Duodenal mucosa (tissue), 2 donors: ENCODE measurements around the gene VSIG1.

ENCODE experiments used
- H3K27ac ChIP-seq: one replicate; pipeline ENCODE4 v1.7.0; 2013; ENCODE audit warnings: low read depth, low read length
- H3K27me3 ChIP-seq, 2 donors: one replicate each; pipeline ENCODE4 v1.7.0; 2013; ENCODE audit warnings: low read length in 2 of 2, control low read depth in 1 of 2; ENCODE audit not compliant: insufficient read depth in 2 of 2, control insufficient read depth in 1 of 2
- H3K36me3 ChIP-seq, 2 donors: one replicate each; pipeline ENCODE4 v1.7.0; 2013; ENCODE audit warnings: low read length in 2 of 2, control low read depth in 1 of 2; ENCODE audit not compliant: insufficient read depth in 2 of 2, control insufficient read depth in 1 of 2
- H3K4me1 ChIP-seq, 2 donors: one replicate each; pipeline ENCODE4 v1.7.0; 2013; ENCODE audit warnings: low read length in 2 of 2, control low read depth in 1 of 2; ENCODE audit not compliant: insufficient read depth in 2 of 2, control insufficient read depth in 1 of 2
- H3K4me3 ChIP-seq, 2 donors: one replicate each; pipeline ENCODE4 v1.7.0; 2013; ENCODE audit warnings: low read length in 2 of 2, low read depth in 1 of 2
- H3K9ac ChIP-seq, 2 donors: one replicate each; pipeline ENCODE4 v1.7.0; 2013; ENCODE audit warnings: low read length in 2 of 2, low read depth in 1 of 2
- H3K9me3 ChIP-seq, 2 donors: one replicate each; pipeline ENCODE4 v1.7.0; 2013; ENCODE audit warnings: low read length in 2 of 2, control low read depth in 1 of 2; ENCODE audit not compliant: control insufficient read depth in 1 of 2

The VSIG1 gene

GRCh38 chrX:108025954-108026600 is 18.8 kb upstream of the VSIG1 start:
- Histone ChIP-seq H3K4me3 (no peak overlapping the region), H3K36me3 (no peaks in the 10 kb centered on the region), H3K9me3 (no peaks in the 10 kb centered on the region), H3K27ac (no peak overlapping the region), H3K9ac (no peak overlapping the region), H3K4me1 (no peaks in the 10 kb centered on the region), H3K27me3 (no peaks in the 10 kb centered on the region)

GRCh38 chrX:108028854-108029253 is 16.0 kb upstream of the VSIG1 start:
- Histone ChIP-seq H3K4me3 (no peak overlapping the region), H3K9me3 (no peaks in the 10 kb centered on the region), H3K27ac (no peak overlapping the region), H3K27me3 (no peaks in the 10 kb centered on the region), H3K36me3 (no peaks in the 10 kb centered on the region), H3K9ac (no peak overlapping the region), H3K4me1 (no peaks in the 10 kb centered on the region)

GRCh38 chrX:108029928-108030711 is 14.7 kb upstream of the VSIG1 start:
- no peaks in the 10 kb centered on the region for H3K4me1 ChIP-seq

GRCh38 chrX:108032944-108033343 is 11.9 kb upstream of the VSIG1 start:
- Histone ChIP-seq H3K36me3 (no peaks in the 10 kb centered on the region), H3K9me3 (no peaks in the 10 kb centered on the region), H3K4me3 (no peak overlapping the region), H3K27ac (no peak overlapping the region), H3K4me1 (peaks cover 0 to 8% of the 10 kb centered on the region in 2 donors), H3K9ac (no peak overlapping the region), H3K27me3 (no peaks in the 10 kb centered on the region)

More at GRCh38 chrX:108029928-108030711, 14.7 kb upstream of the VSIG1 start:
- H3K27ac ChIP-seq = no peak overlapping the region
- no peak overlapping the region for H3K4me3 ChIP-seq
- no peaks in the 10 kb centered on the region for H3K36me3 ChIP-seq
- no peaks in the 10 kb centered on the region for H3K9me3 ChIP-seq
- no peaks in the 10 kb centered on the region for H3K27me3 ChIP-seq
- no peak overlapping the region for H3K9ac ChIP-seq

GRCh38 chrX:108033890-108034289 is 11.0 kb upstream of the VSIG1 start:
- H3K4me3 ChIP-seq = no peak overlapping the region
- no peaks in the 10 kb centered on the region for H3K9me3 ChIP-seq
- no peak overlapping the region for H3K9ac ChIP-seq
- H3K27ac ChIP-seq = no peak overlapping the region
- H3K36me3 ChIP-seq = no peaks in the 10 kb centered on the region
- no peaks in the 10 kb centered on the region for H3K27me3 ChIP-seq
- H3K4me1 ChIP-seq = peaks cover 0 to 8% of the 10 kb centered on the region in 2 donors

- Histone ChIP-seq H3K4me1 (peaks cover 0 to 8% of the 10 kb centered on the region in 2 donors), H3K27me3 (no peaks in the 10 kb centered on the region), H3K9ac (no peak overlapping the region), H3K36me3 (no peaks in the 10 kb centered on the region), H3K9me3 (no peaks in the 10 kb centered on the region), H3K27ac (no peak overlapping the region), H3K4me3 (no peak overlapping the region)
Observed at GRCh38 chrX:108034725-108035124, 10.1 kb upstream of the VSIG1 start.

- Histone ChIP-seq H3K27ac (no peak overlapping the region), H3K36me3 (no peaks in the 10 kb centered on the region), H3K4me1 (peaks cover 0 to 8% of the 10 kb centered on the region in 2 donors), H3K4me3 (no peak overlapping the region), H3K9ac (no peak overlapping the region), H3K27me3 (no peaks in the 10 kb centered on the region), H3K9me3 (no peaks in the 10 kb centered on the region)
Observed at GRCh38 chrX:108036298-108036973, 8.4 kb upstream of the VSIG1 start.

GRCh38 chrX:108049649-108050048 is 4.8 kb downstream of the VSIG1 start:
- Histone ChIP-seq H3K36me3 (no peaks in the 10 kb centered on the region), H3K27me3 (no peaks in the 10 kb centered on the region), H3K9me3 (no peaks in the 10 kb centered on the region), H3K27ac (no peak overlapping the region), H3K4me3 (no peak overlapping the region), H3K9ac (no peak overlapping the region), H3K4me1 (no peaks in the 10 kb centered on the region)

- H3K4me1 ChIP-seq = no peaks in the 10 kb centered on the region
- H3K9ac ChIP-seq = no peak overlapping the region
- H3K36me3 ChIP-seq = no peaks in the 10 kb centered on the region
- no peak overlapping the region for H3K4me3 ChIP-seq
- no peaks in the 10 kb centered on the region for H3K9me3 ChIP-seq
- H3K27me3 ChIP-seq = no peaks in the 10 kb centered on the region
- H3K27ac ChIP-seq = no peak overlapping the region
Observed at GRCh38 chrX:108053218-108053617, 8.4 kb downstream of the VSIG1 start.

- no peak overlapping the region for H3K4me3 ChIP-seq
- no peaks in the 10 kb centered on the region for H3K4me1 ChIP-seq
- H3K9me3 ChIP-seq = no peaks in the 10 kb centered on the region
- no peak overlapping the region for H3K27ac ChIP-seq
- no peaks in the 10 kb centered on the region for H3K27me3 ChIP-seq
- no peaks in the 10 kb centered on the region for H3K36me3 ChIP-seq
- H3K9ac ChIP-seq = no peak overlapping the region
Observed at GRCh38 chrX:108055546-108055945, 10.7 kb downstream of the VSIG1 start.
